Epidermal melanocyte (primary cell): Measurements from ENCODE around the gene SEC61G.

ENCODE experiments used
- DNase-seq: peaks from one replicate; pipeline ENCODE4 v3.0.0; 2011; ENCODE audit warnings: low spot score; ENCODE audit not compliant: insufficient read length

The SEC61G gene

GRCh38 chr7:54769203-54769602, 10.2 kb upstream of the SEC61G start:
- no peak for DNase-seq

GRCh38 chr7:54764861-54765260, 5.8 kb upstream of the SEC61G start:
- DNase-seq, result no peak

DNA sequence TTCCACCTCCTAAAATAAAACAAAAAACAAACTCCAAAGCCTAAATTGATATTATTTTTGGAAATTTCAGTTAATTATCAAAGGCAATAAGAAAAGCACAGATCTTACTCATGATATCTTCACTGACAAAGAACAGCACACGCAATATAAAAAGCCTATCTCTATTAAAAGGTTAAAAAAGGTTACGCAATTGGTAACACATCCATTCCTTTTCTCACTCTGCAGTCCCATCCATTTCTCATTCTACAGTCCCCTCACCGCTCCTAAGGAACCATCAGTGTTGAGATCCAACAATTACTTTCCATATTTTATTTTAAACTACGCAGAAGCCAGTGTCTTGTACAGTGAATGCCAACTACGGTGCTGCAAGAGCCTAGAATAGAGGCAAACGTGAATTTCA, 1.3 kb downstream of the SEC61G start:
- no peak for DNase-seq

- no peak for DNase-seq
Measured at GRCh38 chr7:54749200-54749599, 9.8 kb downstream of the SEC61G start.

DNA sequence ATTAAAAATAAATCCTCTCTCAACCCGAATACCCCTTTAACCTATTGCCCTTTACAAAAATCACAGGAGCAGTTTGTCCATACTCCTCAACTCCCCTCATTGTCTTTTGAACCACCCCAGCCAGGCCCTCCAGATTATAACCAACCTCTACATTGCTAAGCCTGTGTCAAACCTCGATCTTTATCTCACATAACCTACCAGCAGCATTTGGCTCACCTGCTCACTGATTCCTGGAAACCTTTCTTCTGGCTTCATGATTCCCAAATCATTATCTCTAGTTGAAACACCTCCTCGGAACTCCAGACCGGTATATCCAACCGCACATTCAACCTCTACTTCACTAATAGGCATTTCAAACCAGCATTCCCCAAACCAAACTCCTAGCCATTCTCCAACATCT, 11.8 kb downstream of the SEC61G start:
- no peak for DNase-seq

- DNase-seq, result no peak
Measured at GRCh38 chr7:54743580-54743979, 15.4 kb downstream of the SEC61G start.

DNA sequence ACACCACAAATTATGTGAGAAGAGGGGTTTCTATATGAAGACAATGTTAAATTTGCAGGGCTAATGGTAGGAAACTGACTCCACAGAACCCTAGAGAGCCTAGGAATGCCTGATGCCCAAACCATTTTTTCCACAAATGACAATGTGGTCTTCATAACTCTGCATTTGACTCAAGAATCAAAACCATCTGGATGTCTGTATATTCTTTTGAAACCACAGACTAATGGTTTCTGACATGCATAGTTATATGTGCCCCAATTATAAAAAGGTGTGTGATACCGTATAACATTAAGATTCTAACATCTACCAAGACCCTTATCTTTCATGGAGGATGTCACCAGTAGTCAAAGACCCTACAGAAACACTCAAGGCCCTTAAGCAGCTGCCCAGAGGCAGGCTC, 20.3 kb downstream of the SEC61G start:
- no peak for DNase-seq

- no peak for DNase-seq
Measured at GRCh38 chr7:54729107-54729506, 29.9 kb downstream of the SEC61G start.

- DNase-seq, result no peak
Measured at GRCh38 chr7:54728411-54728810, 30.6 kb downstream of the SEC61G start.

GRCh38 chr7:54725255-54725654, 33.8 kb downstream of the SEC61G start:
- no peak for DNase-seq

GRCh38 chr7:54722502-54722901, 36.5 kb downstream of the SEC61G start:
- no peak for DNase-seq

DNA sequence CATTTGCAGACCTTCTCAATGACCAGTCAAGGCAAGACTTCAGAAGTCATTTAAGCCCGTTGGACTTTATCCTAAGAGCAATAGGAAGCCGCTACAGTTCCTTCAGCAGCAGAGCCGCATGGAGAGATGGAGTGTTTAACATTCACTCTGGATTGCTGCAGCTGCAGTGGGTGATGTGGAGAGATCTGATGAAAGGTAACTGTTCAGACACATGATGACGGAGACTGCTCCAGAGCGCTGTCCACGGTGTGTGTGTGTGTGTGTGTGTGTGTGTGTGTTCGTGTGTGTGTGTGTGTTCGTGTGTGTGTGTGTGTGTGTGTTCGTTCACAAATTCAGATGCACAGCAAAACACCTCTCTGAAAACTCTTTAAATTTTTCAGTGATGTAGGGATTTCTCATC, 37.0 kb downstream of the SEC61G start:
- DNase-seq, result no peak

DNA sequence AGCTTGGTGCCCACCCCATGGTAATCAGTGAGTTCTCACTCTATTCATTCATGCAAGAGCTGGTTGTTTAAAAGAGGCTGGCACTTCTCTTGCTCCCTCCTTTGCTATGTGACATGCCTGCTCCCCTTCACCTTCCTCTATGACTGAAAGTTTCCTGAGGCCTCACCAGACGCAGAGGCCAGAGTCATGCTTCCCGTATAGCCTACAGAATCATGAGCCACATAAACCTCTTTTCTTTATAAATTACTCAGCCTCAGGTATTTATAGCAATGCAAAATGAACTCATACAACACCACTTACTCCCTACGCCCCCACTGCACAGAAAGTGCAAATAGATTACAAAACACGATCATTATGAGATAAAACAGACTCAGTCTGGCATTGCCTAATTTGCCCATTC, 39.0 kb downstream of the SEC61G start:
- DNase-seq, result no peak

DNA sequence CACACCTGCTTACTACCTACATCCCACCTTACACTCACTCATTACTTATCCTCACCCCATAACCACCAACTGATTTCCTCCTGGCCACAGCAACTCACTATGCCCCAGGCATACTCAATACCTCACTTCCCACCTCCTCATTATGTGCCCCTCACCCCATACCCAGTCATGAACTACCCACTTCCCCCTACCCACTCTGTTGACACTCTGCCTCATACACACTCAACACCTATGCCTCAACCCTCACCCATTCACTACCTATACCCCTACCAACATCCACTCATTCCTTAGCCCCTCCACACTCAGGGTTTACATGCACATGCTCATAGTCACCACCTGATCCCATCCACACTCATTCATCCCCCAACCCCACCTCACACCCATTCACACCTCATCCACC, 39.6 kb downstream of the SEC61G start:
- no peak for DNase-seq

GRCh38 chr7:54712820-54713219, 46.2 kb downstream of the SEC61G start:
- no peak for DNase-seq

DNA sequence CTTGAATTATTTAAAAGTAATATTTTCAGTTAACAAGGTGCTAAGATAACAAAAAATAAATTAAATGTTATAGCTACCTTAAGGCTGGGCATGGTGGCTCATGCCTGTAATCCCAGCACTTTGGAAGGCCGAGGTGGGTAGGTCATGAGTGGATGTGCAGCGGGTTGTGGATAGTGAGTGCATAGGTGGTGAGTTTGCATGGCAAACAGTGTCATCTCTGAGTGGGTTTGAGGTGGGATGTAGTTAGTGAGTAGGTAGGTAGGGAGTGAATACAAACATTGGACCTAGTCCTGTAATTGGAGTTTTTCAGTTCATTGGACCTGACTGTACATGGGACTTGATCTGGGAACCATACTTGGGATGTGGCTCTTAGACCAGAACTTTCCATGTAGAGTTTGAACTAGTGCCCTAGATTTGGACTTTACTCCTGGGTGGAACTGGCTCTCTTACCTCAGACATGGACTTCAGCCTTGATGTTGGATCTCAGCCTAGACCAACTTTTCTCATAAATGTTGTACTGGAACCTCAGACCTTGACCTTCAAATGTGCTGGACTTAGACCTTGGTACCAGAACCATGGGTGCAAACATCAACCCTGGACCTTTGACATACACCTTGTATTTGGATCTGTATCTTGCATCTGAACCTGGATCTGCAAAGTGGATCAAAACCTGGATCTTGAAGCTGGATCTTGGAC, 47.0 kb downstream of the SEC61G start:
- DNase-seq, result no peak

- DNase-seq, result no peak
Measured at GRCh38 chr7:54709283-54709682, 49.7 kb downstream of the SEC61G start.

DNA sequence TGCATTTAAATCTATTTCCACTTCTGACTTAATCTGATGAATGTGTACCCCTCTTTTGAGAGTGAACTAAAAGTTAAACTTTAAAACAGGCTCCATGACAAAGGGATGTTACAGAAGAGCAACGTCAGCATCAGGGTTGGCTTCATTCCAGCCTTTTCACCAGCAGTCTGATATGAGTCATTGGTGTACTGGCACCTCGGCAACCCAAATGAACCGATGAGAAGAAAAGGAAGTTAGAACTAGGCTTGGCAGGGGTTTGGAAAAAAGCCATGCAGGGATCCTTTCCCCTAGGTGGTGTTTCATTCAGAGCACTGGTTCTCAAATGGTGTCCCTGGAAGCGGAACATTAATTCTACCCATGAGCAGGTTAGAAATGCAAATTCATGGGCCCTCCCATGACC, 53.6 kb downstream of the SEC61G start:
- DNase-seq, result no peak

- no peak for DNase-seq
Measured at GRCh38 chr7:54704851-54705250, 54.2 kb downstream of the SEC61G start.
